SK-N-SH treated with all-trans-retinoic acid at 6 μM for 48 hours (cell line): ENCODE measurements around the gene MOCS3.
A peak's percentile ranks its signal among the peaks of the same experiment; 100 is the strongest.

ENCODE experiments used
- ATAC-seq: fragments of 200-7000 bp; cut with Tn5 transposase; 3 replicates; pipeline ENCODE4 v1.9.1; 2020; ENCODE audit warnings: mild to moderate bottlenecking, moderate library complexity
- ARNTL ChIP-seq: fragments of 450-650 bp; formaldehyde crosslinking; IDR thresholded peaks from 2 replicates; pipeline ENCODE4 v1.5.0; 2020; ENCODE audit warnings: low read depth, mild to moderate bottlenecking, moderate library complexity, borderline replicate concordance
- BACH2 ChIP-seq: fragments of 250-450 bp; sonication (Bioruptor Pico); IDR thresholded peaks from 2 replicates; pipeline ENCODE4 v1.9.0; 2021; ENCODE audit warnings: mild to moderate bottlenecking, borderline replicate concordance
- CREB5 ChIP-seq: fragments of 250-450 bp; sonication (Bioruptor Pico); IDR thresholded peaks from 2 replicates; pipeline ENCODE4 v1.5.1; 2020; ENCODE audit warnings: low read depth, mild to moderate bottlenecking, moderate library complexity
- CSDC2 ChIP-seq: fragments of 250-450 bp; sonication (Bioruptor Pico); IDR thresholded peaks from 2 replicates; pipeline ENCODE4 v1.5.0; 2020; ENCODE audit warnings: mild to moderate bottlenecking, moderate library complexity
- CSRNP3 ChIP-seq: fragments of 250-450 bp; sonication (Bioruptor Pico); IDR thresholded peaks from 2 replicates; pipeline ENCODE4 v1.5.1; 2021; ENCODE audit warnings: mild to moderate bottlenecking, moderate library complexity
- ESRRG ChIP-seq: fragments of 250-450 bp; sonication (Bioruptor Pico); IDR thresholded peaks from 2 replicates; pipeline ENCODE4 v1.6.1; 2021; ENCODE audit warnings: mild to moderate bottlenecking
- GLIS3 ChIP-seq: fragments of 250-450 bp; sonication (Bioruptor Pico); IDR thresholded peaks from 2 replicates; pipeline ENCODE4 v1.5.0; 2020; ENCODE audit warnings: mild to moderate bottlenecking, moderate library complexity
- ISL1 ChIP-seq: fragments of 250-450 bp; sonication (Bioruptor Pico); IDR thresholded peaks from 2 replicates; pipeline ENCODE4 v2.1.2; 2022; ENCODE audit warnings: mild to moderate bottlenecking, moderate library complexity
- POU6F1 ChIP-seq: fragments of 250-450 bp; sonication (Bioruptor Pico); IDR thresholded peaks from 2 replicates; pipeline ENCODE4 v1.8.0; 2021; ENCODE audit warnings: low read depth, mild to moderate bottlenecking, moderate library complexity, borderline replicate concordance
- SNAI2 ChIP-seq: fragments of 250-450 bp; sonication (Bioruptor Pico); IDR thresholded peaks from 2 replicates; pipeline ENCODE4 v1.5.0; 2020; ENCODE audit warnings: mild to moderate bottlenecking, moderate library complexity
- TOX ChIP-seq: fragments of 250-450 bp; sonication (Bioruptor Pico); IDR thresholded peaks from 2 replicates; pipeline ENCODE4 v1.8.0; 2021; ENCODE audit warnings: mild to moderate bottlenecking, moderate library complexity, borderline replicate concordance
- TSHZ2 ChIP-seq: fragments of 250-450 bp; sonication (Bioruptor Pico); IDR thresholded peaks from 2 replicates; pipeline ENCODE4 v1.5.0; 2020; ENCODE audit warnings: mild to moderate bottlenecking, moderate library complexity
- ZC3H10 ChIP-seq: fragments of 250-450 bp; sonication (Bioruptor Pico); IDR thresholded peaks from 2 replicates; pipeline ENCODE4 v1.5.1; 2021; ENCODE audit warnings: mild to moderate bottlenecking, moderate library complexity
- ZFP3 ChIP-seq: fragments of 250-450 bp; sonication (Bioruptor Pico); IDR thresholded peaks from 2 replicates; pipeline ENCODE4 v1.5.0; 2020; ENCODE audit warnings: mild to moderate bottlenecking, moderate library complexity
- ZNF565 ChIP-seq: fragments of 450-650 bp; formaldehyde crosslinking; conservative IDR thresholded peaks from 2 replicates; pipeline ENCODE4 v1.5.0; 2020; ENCODE audit warnings: low read depth, mild to moderate bottlenecking, moderate library complexity
- ZNF70 ChIP-seq: fragments of 450-650 bp; formaldehyde crosslinking; IDR thresholded peaks from 2 replicates; pipeline ENCODE4 v1.5.0; 2020; ENCODE audit warnings: mild to moderate bottlenecking, moderate library complexity
- ZNF8 ChIP-seq: fragments of 450-650 bp; formaldehyde crosslinking; IDR thresholded peaks from 2 replicates; pipeline ENCODE4 v1.5.0; 2020; ENCODE audit warnings: mild to moderate bottlenecking, moderate library complexity

MOCS3 gene

GRCh38 chr20:50993876-50994275 lies 35.3 kb downstream of the MOCS3 start:
- TF ChIP-seq ISL1 (CRISPR knock-in tag) (no peak), ZNF70 (CRISPR knock-in tag) (no peak)
- ATAC-seq: no peak

- TF ChIP-seq TOX (CRISPR knock-in tag): no peak
- TF ChIP-seq CSRNP3 (CRISPR knock-in tag): no peak
- no peak for TF ChIP-seq CREB5 (CRISPR knock-in tag)
- peak; percentile 35; the same call in 1 of the 3 replicates for ATAC-seq
Measured at GRCh38 chr20:50995506-50995905, 36.9 kb downstream of the MOCS3 start.

GRCh38 chr20:50996901-50997865 lies 38.6 kb downstream of the MOCS3 start:
- no peak for TF ChIP-seq CSRNP3 (CRISPR knock-in tag)
- TF ChIP-seq ZFP3 (CRISPR knock-in tag): no peak
- TF ChIP-seq ZNF565: no peak
- no peak for TF ChIP-seq BACH2 (CRISPR knock-in tag)
- no peak for TF ChIP-seq ZC3H10 (CRISPR knock-in tag)
- no peak for TF ChIP-seq ESRRG (CRISPR knock-in tag)
- TF ChIP-seq ZNF8 (CRISPR knock-in tag): no peak
- TF ChIP-seq GLIS3 (CRISPR knock-in tag): no peak
- TF ChIP-seq ARNTL: no peak
- no peak for TF ChIP-seq TSHZ2 (CRISPR knock-in tag)
- TF ChIP-seq CSDC2 (CRISPR knock-in tag): no peak
- TF ChIP-seq CREB5 (CRISPR knock-in tag): no peak
- TF ChIP-seq ISL1 (CRISPR knock-in tag): no peak
- TF ChIP-seq POU6F1 (CRISPR knock-in tag): no peak
- no peak for TF ChIP-seq SNAI2 (CRISPR knock-in tag)
- no peak for TF ChIP-seq ZNF70 (CRISPR knock-in tag)
- TF ChIP-seq TOX (CRISPR knock-in tag): no peak
- peak; percentile 57 for ATAC-seq
